ENCODE results near the gene PRX.
A peak's percentile ranks its signal among the peaks of the same experiment; 100 is the strongest.
"Not testable (repeated sequence)": the region's sequence is repeated elsewhere in the genome, so short reads cannot be mapped to it uniquely, and the experiment has no call there.

PRX gene

DNA sequence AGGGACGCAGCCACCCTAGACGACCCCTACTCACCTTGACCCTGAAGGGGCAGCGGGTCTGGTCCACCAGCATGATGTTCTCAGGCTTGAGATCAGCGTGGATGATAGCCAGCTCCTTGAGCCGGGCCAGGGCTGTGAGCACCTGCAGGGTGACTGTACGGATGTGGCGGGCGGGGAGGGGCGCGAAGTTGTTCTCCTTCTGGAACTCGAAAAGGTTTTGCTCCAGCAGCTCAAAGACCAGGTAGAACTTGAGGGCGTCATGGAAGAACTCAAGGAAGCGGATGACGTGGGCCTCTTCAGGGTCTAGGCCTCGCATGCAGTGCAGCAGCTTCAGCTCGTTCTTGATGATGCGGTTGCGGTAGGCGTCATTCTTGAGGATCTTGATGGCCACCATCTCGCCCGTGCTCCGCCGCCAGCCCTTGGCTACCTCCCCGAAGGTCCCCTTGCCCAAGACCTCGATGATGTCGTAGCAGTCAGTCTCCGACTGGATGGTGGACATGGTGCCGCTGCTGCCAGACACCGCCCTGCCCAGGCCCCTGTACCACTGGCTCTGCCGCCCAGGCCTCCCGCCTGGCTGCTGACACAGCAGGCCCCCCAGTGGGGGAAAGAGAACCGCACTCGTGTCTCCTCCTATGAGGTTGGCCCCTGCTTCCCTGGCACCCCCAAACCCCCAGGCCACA is 23.6 kb downstream of the PRX start:
- DNase-seq (ENCODE audit: low spot score): no peak

DNA sequence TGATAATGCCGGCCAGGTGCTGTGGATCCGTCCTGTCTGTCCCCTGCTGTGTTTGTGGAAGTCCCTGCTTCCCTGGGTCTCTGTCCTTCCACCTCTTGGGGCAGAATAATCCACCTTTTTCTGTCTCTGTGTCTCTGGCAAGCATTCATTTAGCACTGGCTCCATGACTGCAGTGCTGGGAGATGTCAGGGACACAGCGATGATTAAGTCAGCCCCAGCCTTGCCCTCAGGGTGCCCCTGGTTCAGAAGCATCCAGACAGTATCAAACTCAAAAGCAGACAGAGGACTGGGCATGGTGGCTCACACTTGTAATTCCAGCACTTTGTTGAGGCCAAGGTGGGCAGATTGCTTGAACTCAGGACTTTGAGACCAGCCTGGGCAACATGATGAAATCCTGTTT is 24.7 kb downstream of the PRX start:
- DNase-seq (ENCODE audit: low spot score): no peak

DNA sequence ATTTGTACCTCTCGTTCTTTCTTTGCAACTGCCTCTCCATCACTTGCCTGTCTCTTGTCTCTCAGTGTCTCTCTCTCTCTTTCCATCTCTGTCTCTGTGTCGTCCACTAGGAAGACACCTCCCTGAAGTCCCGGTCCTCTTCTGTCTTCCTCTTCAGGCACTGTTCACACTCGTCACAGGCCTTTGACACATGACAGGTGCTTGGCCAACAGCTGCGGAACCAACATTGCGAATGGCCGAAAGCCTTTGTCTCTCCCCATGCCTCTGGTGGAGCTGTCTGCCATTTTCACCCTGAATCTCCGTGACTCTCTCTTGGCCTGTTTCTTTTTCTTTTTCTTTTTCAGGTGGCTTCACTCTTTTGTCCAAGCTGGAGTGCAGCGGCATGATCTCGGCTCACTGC is 26.0 kb downstream of the PRX start:
- no peak for DNase-seq (ENCODE audit: low spot score)

DNA sequence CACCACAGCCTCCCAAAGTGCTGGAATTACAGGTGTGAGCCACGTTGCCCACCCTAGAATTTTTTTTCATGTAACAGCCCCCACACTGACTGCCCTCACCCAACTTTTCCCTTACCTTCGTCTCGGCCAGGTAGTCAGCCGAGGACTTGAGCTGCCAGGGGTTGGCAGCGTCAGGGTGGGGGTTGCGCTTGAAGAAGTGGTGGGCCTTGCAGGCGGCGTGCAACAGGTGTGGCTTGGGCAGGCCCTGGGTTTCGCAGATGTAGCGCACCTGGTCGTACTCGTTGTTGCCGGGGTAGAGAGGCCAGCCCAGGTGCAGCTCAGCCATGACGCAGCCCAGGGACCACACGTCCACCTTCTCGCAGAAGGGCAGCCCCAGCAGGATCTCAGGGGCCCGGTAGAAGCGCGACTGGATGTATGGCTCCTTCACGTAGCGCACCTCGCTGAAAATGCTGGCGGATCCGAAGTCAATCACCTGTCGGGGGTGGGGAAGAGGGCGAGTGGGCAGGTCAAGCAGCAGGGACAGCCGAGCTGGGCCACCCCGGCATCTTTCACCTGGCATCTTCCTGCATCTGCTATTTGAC is 29.4 kb downstream of the PRX start:
- DNase-seq (ENCODE audit: low spot score): no peak

DNA sequence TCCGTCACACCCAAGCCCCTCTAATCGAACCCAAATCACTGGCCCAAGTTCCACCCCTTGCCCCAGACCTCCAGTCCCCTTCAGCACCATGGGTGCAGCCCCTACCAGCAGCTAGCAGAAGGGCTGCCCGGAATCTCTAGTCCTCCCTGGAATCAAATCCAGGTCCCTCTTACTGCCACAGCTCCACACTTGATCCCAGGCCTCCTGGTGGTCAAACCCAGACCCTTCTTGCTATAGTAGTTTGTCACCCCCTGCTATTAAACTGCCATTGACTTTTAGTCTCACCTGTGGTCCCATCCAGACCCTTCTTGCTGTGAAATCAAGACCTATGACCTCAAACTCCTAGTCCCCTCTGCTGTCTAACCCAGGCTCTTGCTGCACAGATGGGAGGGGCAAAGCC is 31.9 kb downstream of the PRX start:
- DNase-seq (ENCODE audit: low spot score): no peak

DNA sequence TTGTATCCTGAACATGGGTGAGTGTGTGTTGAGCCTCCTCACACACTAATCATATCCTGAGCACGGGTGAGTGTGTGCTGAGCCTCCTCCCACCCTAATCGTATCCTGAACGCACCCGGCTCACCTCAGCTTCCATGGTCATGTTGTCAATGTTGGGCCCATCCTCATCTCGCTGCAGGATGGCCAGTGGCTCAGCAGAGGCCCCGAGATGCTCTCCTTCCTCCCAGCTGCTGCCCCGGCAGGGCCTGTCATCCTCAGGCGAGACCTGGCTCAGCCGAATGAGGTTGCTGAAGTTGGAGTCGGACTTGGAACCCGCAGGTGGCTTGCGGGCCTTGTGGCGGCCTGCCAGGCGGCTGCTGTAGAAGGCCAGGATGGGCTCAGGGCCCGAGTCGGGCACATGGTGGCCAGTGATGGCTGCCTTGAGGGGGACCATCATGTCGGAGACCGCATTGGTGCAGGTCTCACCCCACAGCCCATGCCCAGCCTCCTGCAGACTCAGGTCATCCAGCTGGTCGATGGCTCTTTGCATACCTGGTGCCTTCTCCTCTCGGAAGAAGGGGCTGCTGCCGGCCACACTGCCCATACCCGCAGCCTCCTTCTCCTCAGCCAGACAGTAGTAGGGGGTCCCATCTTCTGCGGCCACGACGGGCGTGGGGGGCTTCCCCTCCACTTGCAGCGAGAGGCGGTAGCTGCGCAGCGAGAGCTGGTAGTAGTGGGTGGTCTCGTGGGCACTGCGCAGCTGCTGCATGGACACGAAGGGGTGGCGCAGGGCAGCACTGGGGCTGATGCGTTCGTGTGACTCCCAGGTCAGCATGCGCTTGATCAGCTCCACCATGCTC is 32.8 kb downstream of the PRX start:
- no peak for DNase-seq (ENCODE audit: low spot score)

DNA sequence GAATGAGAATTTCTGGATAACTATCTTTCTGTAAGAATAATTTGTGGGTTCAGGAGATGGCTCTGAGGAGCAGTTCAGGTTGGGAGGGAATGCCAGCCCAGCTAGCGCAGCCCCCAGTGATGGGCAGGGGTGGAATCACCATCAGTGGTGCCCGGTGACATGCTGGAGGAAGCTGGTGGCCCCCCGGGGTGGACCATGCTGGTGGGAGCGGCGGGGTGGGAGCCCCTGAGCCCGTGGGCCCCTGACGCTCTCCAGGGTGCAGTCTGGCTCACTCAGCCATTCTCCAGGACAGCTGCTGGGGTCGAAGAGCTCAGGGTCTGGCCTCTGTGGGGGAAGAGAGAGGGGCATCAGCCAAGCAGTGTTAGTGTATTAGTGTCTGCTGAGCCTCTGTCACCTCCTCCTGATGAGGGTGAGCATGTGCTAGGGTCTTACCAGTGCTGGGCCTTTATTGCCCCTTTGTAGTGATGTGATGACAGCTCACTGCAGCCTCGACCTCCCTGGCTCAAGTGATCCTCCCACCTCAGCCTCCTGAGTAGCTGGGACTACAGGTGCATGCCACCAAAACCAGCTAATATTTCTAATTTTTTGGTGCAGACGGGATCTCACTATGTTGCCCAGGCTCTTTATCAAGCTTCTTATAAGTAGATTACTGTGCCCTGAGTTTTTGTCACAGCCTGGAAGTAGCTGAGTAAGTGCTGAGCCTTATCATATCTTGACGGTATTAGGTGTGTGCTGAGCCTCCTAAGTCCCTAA is 33.6 kb downstream of the PRX start:
- no peak for DNase-seq (ENCODE audit: low spot score)

DNA sequence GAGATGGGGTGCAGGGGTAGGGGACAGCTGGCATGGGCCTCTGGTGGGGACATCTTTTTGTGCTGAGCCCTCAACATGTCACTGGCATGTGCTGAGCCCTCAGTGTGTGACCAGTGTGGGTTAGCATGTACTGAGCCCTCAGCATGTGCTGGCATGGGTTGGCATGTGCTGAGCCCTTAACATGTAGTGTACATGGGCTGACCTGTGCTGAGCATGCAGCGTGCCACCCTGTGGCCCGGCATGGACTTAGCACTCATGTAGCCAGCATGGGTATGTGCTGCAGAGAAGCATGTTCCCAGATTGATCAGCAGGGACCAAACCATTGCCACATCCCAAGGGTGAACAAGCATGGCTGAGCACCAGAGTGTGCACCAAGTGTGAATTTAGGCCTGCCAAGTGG is 34.7 kb downstream of the PRX start:
- no peak for DNase-seq (ENCODE audit: low spot score)

DNA sequence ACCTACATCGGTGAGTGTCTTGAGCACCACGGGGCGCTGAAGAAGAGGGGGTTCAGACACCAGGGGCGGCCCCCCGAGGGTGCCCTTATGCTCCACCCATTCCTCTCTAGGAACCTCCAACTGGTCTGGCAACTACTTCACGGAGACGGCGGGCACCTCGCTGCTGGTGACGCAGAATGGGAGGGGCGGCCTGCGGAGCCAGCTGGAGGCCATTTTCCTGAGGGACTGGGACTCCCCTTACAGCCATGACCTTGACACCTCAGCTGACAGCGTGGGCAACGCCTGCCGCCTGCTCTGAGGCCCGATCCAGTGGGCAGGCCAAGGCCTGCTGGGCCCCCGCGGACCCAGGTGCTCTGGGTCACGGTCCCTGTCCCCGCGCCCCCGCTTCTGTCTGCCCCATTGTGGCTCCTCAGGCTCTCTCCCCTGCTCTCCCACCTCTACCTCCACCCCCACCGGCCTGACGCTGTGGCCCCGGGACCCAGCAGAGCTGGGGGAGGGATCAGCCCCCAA is 35.2 kb downstream of the PRX start:
- no peak for DNase-seq (ENCODE audit: low spot score)

DNA sequence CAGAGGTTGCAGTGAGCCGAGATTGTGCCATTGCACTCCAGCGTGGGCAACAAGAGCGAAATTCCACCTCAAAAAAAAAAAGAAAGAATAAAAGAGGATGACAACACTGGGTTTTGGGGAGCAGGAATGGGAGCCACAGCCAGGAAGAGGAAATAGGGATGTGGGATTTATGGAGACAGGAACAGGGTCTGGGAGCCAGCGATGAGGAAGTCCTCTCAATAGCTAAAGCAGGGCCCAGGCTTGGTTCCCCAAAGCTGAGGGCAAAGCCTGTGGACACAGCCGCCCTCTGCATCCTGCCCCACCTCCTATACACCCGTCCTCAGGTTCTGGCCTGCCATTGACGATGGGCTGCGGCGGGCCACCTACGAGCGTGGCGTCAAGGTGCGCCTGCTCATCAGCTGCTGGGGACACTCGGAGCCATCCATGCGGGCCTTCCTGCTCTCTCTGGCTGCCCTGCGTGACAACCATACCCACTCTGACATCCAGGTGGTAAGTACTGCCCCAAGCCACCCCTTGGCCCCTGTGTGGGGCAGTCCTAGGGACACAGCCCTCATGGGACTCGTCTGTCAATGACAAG is 36.8 kb downstream of the PRX start:
- no peak for DNase-seq (ENCODE audit: low spot score)

DNA sequence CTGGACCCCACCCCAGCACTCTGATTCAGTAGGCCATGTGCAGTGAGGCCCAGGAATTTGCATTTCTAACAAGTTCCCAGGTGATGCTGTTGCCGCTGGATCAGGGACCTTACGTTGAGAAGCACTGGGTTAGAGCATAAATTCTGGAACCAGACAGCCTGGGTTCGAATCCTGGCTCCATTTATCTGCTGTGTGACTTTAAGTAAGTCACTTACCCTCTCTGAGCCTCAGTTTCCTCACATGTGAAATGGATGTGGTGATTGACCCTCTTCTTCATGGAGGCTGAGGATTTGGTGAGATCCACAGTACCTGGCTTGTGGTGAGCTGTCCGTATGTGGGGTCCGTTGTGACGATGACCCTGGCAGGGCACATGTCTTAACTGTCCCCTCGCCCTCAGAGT is 39.1 kb downstream of the PRX start:
- no peak for DNase-seq (ENCODE audit: low spot score)

DNA sequence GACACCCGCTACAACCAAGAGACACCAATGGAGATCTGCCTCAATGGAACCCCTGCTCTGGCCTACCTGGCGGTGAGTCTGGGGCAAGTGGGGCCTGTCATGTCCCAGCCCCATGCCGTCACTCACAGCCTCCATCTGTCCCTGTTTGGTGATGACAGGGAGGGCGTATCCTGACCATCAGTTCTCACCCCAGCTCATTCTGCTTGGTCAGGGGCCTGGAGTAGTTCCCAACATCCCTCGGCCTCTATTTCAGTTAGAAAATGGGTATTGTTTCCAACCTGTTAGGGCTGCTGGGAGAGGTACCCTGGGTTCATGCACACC is 41.4 kb downstream of the PRX start:
- DNase-seq (ENCODE audit: low spot score): no peak

DNA sequence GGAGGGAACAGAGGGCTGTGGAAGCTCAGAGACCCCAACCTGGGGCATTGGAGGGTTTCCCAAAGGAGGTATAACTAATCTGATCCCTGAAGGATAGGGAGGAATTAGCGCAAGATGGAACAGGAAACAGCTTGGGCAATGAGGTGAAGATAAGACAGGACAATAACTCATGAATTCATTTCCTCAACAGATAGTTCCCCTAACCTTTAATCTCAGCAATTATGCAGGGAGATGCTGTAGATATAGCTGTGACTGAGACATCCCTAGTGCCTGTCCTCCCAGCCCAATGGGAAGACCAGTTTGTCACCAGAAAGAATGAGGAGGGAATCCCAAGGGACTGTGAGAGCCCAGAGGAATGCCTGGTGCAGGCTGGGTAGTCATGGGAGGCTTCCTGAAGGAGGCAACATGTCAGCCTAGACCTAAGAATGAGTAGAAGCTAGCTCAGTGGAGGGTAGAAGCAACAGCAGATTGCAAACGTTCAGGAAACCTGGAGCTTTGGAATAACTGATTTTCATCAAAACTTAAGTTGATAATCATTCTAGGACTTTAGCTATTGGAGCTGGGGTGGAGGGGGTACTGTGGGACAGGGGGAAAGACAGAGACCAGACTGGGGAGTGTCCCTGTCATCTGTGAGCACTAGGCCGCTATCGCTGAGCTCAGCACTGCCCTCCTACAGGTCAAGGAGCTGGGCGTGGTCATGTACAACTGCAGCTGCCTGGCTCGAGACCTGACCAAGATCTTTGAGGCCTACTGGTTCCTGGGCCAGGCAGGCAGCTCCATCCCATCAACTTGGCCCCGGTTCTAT is 42.0 kb downstream of the PRX start:
- DNase-seq (ENCODE audit: low spot score): no peak

DNA sequence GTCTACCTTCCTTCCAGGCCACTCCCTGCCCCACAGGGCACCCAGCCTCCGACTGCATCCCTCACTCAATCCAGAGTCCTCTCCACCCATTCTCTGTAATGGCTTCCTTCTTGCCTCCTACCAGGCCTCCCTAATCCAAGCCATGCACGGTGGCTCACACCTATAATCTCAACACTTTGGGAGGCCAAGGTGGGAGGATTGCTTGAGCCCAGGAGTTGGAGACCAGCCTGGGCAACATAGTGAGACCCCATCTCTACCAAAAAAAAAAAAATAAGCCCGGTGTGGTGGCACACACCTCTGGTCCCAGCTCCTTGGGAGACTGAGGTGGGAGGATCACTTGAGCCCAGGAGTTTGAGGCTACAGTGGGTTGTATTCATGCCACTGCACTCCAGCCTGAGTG is 42.9 kb downstream of the PRX start:
- not testable (repeated sequence) for DNase-seq (ENCODE audit: low spot score)

DNA sequence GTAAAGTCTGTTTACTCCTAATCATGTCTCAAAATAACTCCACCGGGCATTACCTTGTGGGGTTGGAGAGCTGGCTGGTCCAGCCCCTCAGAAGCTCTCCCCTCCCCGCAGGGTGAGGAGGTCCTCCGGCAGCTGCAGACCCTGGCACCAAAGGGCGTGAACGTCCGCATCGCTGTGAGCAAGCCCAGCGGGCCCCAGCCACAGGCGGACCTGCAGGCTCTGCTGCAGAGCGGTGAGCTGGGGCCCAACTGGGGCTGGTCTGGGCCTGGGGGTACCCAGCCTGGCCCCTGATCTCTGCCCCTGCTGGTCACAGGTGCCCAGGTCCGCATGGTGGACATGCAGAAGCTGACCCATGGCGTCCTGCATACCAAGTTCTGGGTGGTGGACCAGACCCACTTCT is 43.4 kb downstream of the PRX start:
- no peak for DNase-seq (ENCODE audit: low spot score)

DNA sequence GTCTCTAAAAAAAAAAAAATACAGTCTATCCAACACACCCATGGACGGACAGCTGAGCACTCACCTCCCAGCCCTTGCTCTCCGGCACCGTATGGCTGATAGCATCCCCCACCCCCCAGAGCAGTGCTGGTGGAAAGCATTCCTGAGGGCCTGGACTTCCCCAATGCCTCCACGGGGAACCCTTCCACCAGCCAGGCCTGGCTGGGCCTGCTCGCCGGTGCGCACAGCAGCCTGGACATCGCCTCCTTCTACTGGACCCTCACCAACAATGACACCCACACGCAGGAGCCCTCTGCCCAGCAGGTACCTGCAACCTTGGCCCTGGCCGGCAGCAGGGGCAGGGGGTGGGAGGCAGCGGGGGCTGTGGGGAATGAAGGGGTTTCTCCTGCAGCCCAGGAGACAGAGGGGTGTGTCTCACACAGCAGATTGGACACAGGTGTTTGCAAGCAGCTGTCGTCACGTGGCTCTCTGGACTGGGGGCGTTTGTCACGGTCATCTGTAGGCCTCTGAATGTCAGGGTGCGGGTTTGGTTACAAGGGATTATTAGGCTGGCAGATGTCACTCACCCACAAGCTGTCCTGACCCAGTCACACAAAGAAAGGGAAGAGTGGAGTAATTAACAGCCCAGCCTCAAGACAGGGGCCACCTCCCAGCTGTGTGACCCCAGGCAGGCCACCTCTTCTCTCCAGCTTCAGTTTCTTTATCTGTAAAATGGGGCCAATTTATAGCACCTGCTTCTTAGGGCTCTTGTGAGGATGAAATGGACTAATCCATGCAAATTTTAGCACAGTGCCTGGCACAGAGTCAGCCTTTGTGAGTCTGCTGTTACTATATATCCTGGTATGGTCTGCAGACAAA is 45.4 kb downstream of the PRX start:
- DNase-seq (ENCODE audit: low spot score): no peak

DNA sequence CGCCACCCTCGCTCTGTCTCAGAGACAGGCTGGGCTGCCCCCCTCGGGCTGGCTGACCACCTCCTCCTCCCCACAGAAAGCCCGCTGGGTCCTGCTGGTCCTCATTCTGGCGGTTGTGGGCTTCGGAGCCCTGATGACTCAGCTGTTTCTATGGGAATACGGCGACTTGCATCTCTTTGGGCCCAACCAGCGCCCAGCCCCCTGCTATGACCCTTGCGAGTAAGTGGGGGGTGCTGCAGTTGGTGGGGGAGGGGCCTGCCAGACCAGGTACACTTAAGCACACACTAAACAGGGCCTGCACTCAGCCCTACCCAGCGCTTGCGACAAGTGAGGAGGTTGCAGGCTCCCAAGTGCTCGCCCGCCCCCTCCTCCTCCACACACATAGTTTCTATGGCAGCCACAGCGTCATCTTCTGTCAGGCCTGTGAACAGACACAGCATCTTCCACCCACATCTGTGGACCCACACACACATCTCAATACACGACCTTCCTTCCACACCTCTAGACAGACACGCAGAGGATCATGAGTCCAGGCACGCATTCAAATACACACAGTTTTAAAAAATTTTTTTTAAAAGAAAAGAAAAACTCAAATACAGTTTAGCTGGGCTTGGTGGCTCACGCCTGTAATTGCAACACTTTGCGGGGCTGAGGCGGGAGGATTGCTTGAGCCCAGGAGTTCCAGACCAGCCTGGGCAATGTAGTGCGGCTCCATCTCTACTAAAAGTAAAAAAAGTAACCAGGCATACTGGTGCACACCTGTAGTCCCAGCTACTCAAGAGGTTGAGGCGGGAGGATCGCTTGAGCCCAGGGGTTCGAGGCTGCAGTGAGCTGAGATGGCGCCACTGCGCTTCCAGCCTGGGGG is 46.2 kb downstream of the PRX start:
- peak; percentile 72 for DNase-seq (ENCODE audit: low spot score)

DNA sequence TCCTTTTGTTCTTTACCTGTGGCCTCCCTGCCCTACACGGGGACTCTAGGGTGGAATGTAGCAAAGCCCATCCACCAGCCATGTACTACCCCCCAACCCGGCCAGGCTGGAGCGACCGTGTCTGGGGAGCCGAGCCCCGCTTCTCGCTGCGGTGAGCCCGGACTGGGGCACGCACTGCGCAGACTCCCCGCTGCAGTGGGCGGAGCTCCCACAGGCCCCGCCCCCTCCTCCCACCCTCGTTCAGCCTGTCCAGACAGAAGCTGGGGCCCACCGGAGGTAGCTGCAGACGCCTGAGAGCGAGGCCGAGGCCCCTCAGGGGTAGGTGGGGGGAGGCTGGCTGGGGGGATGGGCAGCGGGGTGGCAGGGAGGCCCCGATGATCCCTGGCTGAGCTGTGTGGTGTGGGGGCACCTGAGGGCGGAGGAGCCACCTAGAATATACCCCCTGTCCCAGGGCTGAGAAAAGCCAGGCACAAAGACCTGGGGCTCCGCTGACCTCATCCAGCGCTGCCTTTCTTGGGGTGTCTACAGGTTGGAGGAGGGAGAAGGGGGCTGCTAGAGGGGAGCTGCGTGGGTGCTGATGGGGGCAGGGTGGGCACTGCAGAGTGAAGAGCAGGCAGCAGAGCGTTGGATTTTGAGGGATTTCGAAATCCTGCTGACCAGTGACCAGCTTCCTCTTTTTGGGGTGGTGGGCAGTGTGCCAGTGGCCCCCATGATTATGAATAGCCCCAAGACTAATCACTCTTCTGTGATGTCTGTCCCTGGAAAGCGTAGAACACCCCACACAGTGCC is 47.4 kb downstream of the PRX start:
- DNase-seq (ENCODE audit: low spot score): peak; percentile 96

DNA sequence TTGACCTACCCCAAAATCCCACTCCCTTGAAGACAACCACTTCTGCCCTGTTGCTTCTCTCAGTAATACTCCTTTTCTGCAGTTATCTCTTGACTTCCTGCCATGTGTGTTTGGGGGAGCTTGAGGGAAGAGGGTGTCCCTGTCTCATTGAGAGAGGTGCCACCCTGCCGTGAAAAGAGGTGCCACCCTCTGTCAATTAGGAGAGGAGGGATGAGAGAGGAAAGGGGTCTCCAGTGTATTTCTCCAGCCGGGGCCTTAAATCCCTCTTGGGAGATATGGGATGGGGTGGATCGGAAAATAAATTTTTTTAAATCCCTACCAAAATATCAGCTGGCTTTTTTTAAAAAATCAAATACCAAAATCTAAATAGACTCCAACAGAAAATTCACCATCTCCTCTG is 48.2 kb downstream of the PRX start:
- DNase-seq (ENCODE audit: low spot score): no peak

All from ecto neural progenitor cell (in vitro differentiated cells).